ENCODE data around the gene CDH23.

DNA sequence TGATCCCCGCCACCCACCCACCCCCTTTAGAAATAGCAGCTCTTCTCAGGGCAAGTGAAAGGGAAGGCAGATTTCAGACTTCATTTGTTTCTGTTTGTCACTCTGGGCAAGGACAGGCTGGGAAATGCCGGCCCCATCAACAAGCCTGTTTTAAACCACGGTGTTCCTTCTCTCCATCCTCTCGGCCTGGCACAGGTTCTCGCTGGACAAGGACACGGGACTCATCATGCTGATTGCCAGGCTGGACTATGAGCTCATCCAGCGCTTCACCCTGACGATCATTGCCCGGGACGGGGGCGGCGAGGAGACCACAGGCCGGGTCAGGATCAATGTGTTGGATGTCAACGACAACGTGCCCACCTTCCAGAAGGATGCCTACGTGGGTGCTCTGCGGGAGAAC lies 280.5 kb downstream of the CDH23 start:
- TF ChIP-seq, protein P1, sequence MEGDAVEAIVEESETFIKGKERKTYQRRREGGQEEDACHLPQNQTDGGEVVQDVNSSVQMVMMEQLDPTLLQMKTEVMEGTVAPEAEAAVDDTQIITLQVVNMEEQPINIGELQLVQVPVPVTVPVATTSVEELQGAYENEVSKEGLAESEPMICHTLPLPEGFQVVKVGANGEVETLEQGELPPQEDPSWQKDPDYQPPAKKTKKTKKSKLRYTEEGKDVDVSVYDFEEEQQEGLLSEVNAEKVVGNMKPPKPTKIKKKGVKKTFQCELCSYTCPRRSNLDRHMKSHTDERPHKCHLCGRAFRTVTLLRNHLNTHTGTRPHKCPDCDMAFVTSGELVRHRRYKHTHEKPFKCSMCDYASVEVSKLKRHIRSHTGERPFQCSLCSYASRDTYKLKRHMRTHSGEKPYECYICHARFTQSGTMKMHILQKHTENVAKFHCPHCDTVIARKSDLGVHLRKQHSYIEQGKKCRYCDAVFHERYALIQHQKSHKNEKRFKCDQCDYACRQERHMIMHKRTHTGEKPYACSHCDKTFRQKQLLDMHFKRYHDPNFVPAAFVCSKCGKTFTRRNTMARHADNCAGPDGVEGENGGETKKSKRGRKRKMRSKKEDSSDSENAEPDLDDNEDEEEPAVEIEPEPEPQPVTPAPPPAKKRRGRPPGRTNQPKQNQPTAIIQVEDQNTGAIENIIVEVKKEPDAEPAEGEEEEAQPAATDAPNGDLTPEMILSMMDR (IDR thresholded peaks at IDR 0.05 in 8 of 11, conservative IDR thresholded peaks at IDR 0.05 in 3 of 11), result no peak
- no peak for TF ChIP-seq POLR2A (IDR thresholded peaks at IDR 0.05)
